Measurements from ENCODE around the gene CTDSP2.
A peak's percentile ranks its signal among the peaks of the same experiment; 100 is the strongest.
"Not testable (repeated sequence)": the region's sequence is repeated elsewhere in the genome, so short reads cannot be mapped to it uniquely, and the experiment has no call there.

Gene CTDSP2

DNA sequence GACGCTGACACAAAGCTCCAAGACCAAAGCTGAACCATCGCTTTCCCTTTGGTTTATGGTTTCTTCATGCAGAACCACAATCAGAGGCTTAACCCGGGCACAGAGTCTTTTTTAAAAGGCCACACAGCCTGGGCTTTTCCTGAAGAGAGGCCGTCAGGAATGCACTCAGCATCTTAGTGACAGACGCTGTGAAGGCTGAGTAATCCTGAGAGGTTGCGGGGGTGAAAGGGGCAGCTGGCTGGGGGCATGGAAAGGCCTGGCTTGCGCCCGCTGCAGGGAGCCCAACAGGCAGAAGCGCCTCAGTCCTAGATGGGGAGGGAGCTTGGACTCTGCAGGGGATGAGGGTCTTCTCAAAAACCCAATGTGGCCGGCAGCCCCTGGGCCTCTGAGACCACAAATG is 13.6 kb downstream of the CTDSP2 start:
- DNase-seq, result no peak

GRCh38 chr12:57830393-57830792 is 16.1 kb downstream of the CTDSP2 start:
- DNase-seq, result no peak

GRCh38 chr12:57829025-57829777 is 17.3 kb downstream of the CTDSP2 start:
- no peak for DNase-seq

DNA sequence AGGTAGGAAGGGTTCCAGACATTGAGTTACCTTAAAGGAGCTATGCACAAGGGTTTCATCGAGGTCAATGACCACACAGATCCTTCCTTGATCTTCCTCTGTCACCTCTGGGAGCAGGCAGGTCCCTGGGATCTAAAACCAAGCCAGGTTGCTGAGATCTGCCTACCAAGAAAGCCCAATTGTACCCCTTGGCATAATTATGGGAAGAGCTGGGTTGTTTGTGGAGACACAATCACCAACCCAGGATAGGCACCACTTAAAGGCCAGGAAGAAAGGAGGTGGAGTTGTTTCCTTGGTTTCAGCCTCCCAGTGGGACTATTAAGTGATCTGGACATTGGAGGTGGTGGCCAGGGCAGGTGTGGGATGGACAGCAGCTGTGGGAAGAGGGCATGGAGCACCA is 19.6 kb downstream of the CTDSP2 start:
- no peak for DNase-seq

GRCh38 chr12:57826400-57826799 is 20.1 kb downstream of the CTDSP2 start:
- DNase-seq, result no peak

DNA sequence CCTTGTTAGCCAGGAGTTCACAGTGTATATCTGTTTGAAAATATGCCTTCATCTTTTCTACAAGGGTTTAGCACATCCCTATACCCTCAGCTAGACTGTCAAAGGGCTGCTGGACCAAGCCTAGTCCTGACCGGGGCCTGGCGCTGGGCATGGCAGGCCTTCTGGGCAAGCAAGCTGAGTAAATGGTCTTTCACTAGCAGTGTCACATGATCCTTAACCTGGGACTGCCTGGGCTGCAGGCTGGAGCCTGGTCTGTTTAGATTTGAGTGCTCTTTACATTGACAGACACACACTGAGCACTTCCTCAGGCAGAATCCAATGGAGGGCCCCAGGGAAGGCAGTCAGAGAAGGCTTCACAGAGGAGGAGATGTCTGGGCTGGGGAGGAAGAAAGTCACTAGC is 21.1 kb downstream of the CTDSP2 start:
- no peak for DNase-seq

DNA sequence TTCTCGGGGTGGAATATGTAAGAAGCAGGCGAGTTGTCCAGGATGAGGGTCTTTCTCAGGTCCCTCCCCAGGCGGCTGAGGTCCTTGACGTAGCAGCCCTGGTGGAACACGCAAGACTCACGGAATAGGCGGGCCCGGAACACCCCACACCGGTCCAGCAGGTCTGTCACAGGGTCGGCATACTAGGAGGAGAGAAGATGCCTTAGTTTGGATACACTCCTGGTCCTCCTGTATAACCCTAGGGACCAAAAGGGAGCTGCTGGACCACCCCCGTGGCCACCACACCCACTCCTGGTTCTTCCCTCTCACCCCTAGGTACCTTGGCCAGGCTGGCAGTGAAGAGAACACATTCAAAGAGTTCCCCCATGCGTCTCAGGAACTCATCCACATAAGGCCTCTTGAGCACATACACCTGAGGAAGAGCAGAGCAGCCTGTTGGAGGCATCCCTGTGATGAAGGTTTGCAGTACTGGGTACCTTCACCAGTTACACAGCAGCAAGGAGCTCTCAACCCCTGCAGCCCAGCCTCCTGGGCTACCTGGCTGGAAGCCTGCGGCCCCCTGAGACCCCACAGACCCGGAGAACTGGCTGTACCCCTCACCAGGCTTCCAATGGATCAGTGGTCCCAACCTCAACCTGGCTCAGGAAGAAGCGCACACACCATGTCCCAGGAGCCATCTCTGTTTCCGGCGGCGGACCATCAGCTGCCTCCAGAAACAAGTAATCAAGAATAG is 22.5 kb downstream of the CTDSP2 start:
- DNase-seq, result no peak

DNA sequence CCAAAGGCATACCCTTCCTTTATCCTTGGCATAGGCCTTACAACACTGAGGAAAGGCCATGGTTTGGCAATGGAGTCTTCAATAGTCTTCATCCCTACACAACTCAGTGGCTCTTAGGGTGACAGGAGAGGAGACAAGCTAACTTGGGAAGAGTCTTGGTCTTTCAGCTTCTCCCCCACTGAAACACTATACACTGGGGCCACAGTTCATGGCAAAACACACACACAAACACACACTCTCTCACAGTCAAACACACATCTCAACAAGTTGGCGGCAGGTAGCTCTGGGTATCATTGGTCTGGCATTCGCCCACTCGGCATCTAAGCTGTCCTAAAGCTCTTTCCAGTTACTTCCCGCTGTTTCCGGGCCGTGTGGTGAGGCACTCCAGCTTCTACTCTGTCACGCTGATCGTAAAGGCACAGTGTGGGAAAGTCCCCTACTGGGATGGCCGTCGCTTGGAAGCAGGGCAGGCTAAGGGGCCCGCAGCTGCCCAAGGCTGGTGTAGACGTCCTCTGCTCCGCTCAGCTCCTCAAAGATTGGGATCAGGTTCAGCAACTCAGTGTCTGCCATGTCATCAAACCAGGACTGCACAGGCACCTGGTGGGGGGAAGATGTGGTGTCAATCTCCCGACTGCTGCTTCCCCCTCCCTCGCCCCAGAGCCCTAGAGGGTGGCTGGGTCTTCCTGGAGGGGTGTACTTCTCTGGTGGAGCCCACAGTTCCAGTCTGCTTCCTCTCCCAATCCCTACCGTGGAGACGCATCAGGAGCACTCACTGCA is 23.2 kb downstream of the CTDSP2 start:
- DNase-seq, result no peak

- DNase-seq, result no peak
Observed at GRCh38 chr12:57822392-57823130, 24.0 kb downstream of the CTDSP2 start.

- no peak for DNase-seq
Observed at GRCh38 chr12:57821474-57822214, 24.9 kb downstream of the CTDSP2 start.

DNA sequence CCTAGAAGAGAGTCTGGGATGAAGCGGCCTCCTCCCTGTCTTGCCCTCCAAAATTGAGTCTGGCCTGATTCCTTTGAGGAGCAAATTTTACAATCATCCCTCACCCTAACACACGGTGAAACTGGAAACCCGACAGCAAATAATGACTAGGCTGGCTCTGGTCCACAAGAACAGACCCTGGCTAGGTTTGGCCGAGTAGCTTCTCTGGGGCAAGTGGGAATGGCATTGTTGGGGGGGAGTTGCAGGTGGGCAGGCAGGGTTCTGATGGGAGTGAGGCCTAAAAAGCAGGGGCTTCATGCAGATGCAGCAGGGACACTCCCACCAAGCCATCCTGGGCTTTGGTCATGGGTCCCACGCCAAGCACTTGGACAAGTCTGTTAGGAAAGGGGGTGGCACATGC is 25.5 kb downstream of the CTDSP2 start:
- not testable (repeated sequence) for DNase-seq

- DNase-seq, result not testable (repeated sequence)
Observed at GRCh38 chr12:57820119-57820518, 26.4 kb downstream of the CTDSP2 start.

DNA sequence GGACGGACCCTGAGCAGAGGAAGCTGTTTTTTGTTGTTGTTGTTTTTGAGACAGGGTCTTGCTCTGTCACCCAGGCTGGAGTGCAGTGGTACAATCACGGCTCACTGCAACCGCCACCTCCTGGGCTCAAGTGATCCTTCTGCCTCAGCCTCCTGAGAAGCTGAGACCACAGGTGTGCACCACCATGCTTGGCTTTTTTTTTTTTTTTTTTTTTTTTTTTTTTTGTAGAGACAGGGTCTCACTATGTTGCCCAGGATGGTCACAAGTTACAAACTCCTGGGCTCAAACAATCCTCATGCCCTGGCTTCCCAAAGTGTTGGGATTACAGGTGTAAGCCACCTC is 28.6 kb downstream of the CTDSP2 start:
- DNase-seq, result not testable (repeated sequence)

GRCh38 chr12:57817261-57817989 is 29.1 kb downstream of the CTDSP2 start:
- no peak for DNase-seq

DNA sequence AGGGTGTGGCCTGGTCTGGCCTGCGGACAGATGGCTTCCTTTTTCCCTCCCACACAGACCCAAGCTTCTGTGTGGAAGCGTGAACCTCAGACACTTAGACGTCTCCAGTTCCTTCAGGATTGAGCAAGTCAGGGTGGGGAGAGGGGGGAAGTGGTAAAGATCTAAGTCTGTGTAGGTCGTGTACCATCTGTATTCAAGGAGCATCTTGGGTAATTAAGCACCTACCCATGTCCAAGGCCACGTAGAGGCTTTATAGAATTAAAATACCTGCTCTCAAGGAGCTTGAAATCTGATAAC is 29.7 kb downstream of the CTDSP2 start:
- DNase-seq, result no peak

DNA sequence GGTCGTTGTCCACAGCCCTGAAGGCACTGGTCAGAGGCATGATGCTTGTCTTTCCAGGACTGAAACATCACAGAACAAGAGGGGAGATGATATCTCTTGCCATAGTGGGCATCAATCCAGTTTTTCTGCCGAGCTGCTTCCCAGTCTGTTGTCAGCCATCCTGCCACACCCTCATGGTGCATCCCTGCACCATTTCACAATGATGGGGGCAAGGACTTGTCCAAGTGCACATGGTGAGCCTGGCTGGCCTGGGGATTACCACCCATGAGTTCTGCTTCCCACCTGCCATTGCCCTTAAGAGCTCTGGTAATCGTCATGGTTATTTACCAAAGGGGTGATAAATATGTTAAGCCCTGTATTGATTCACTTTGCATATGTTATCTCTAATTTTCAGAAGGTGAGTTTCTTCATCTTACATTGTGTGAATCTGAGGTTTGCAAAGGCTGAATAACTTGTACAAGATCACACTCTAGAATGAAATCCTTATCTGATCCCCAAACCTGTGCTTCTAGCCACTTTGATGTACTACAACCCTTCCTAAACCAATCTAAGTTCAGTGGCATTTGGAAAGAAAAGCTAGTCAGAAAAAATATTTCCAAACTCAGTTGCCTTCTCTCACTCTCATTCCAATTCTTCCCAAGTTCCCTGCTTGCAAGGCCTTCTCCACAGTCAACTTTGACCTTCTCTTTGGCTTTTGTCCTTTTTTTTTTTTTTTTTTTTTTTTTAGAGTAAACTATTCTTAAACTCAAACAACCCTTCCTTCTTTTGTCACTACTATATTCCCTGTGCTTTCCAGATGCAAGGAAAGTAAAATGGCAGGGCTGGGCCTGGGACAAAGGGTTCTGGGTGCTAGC is 30.3 kb downstream of the CTDSP2 start:
- no peak for DNase-seq

GRCh38 chr12:57815177-57816000 is 31.1 kb downstream of the CTDSP2 start:
- DNase-seq, result peak; percentile 48

GRCh38 chr12:57813971-57814772 is 32.4 kb downstream of the CTDSP2 start:
- no peak for DNase-seq

Measured in stimulated activated CD4-positive, alpha-beta T cell treated with anti-CD3 and anti-CD28 coated beads, Interleukin-15, amount 100 ng/mL, for 24 hours (primary cell).